Mucosa of descending colon (tissue), 3 donors: Measurements from ENCODE around the gene EIF5A. TPM values are rescaled to one million over a fixed set of nuclear protein-coding genes. Genes with fewer than 3 reads are reported as not detected.

Experiments
- ATAC-seq: fragments of 200-7000 bp; cut with Tn5 transposase; one replicate; pipeline ENCODE4 v1.9.1; 2020; ENCODE audit warnings: mild to moderate bottlenecking, moderate library complexity
- DNase-seq, 3 donors: peaks; one replicate each; pipeline ENCODE4 v3.0.0-alpha.2; 2020
- H3K36me3 ChIP-seq: fragments of 200-600 bp; one replicate; pipeline ENCODE4 v1.8.0; 2021; ENCODE audit warnings: low read depth, mild to moderate bottlenecking
- H3K4me1 ChIP-seq: fragments of 200-600 bp; one replicate; pipeline ENCODE4 v1.8.0; 2021; ENCODE audit warnings: low read depth, mild to moderate bottlenecking
- H3K4me3 ChIP-seq: fragments of 200-600 bp; one replicate; pipeline ENCODE4 v1.8.0; 2021; ENCODE audit warnings: mild to moderate bottlenecking
- H3K9me3 ChIP-seq: fragments of 200-600 bp; one replicate; pipeline ENCODE4 v1.8.0; 2021; ENCODE audit warnings: mild to moderate bottlenecking
- CTCF ChIP-seq: fragments of 200-600 bp; IDR thresholded peaks from one replicate; pipeline ENCODE4 v1.8.0; 2022; ENCODE audit warnings: antibody characterized with exemption, mild to moderate bottlenecking
- intact Hi-C, 2 donors: fragments of 100-400 bp; cut with DNase I in 1 of 2; cut with micrococcal nuclease in 1 of 2; formaldehyde crosslinking; loops; one replicate each; pipeline versions ENCODE4 v1.11.0 to v1.11.1; 2022; cut with DNase I, micrococcal nuclease
- total RNA-seq, 3 donors: library from RNA; stranded (reverse); fragmentation: NEBNext Ultra II Directional in 2 of 3; extraction: Animal tissue kit (Norgen Biotek cat#: 25700) in 2 of 3; gene quantifications; one replicate each; pipeline versions ENCODE4 v1.2.1 to v1.2.4, GENCODE V29; 2021 to 2023
- donor health status: DM: no; HTN: no; CAD: no; lungs with moderate emphysema.
- donor health status: DM: no; HTN: no; CAD: no.
- donor health status: DM: no; HTN: yes; CAD: no.

Gene EIF5A
- total RNA-seq, 3 donors from 2014 or later: 281 to 492 (median 313) TPM

- no peak for TF ChIP-seq CTCF
- peaks cover 21% of the 10 kb centered on the region for H3K4me1 ChIP-seq
- H3K4me3 ChIP-seq: peak overlapping the region; percentile 86
- DNase-seq: peak; percentile 80 to 93 (median 84)
- H3K36me3 ChIP-seq: peaks cover 14% of the 10 kb centered on the region
- intact Hi-C loops: no loop called here
- ATAC-seq: peak; percentile 52
- H3K9me3 ChIP-seq: no peaks in the 10 kb centered on the region
These were observed 1.4 kb downstream of the EIF5A start for GRCh38 chr17:7308625-7309433.

DNA sequence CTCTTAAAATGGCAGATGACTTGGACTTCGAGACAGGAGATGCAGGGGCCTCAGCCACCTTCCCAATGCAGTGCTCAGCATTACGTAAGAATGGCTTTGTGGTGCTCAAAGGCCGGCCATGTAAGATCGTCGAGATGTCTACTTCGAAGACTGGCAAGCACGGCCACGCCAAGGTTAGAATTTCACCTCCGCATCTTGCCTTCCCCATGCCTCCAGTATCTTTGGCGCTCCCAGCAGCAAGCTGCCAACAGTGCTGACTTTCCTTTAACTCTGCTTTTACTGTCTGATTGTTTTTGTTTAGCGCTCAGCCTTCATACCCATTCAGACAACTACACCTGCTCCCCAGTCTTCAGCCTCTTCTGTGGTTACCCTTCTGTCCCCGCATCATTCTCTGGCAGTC is 2.2 kb downstream of the EIF5A start:
- no peak overlapping the region for H3K4me3 ChIP-seq
- peaks cover 29% of the 10 kb centered on the region for H3K4me1 ChIP-seq
- DNase-seq (no peak), ATAC-seq (no peak)
- intact Hi-C loops: no loop called here
- peaks cover 14% of the 10 kb centered on the region for H3K36me3 ChIP-seq
- no peaks in the 10 kb centered on the region for H3K9me3 ChIP-seq
- no peak for TF ChIP-seq CTCF

- ATAC-seq (no peak), DNase-seq (no peak)
- Histone ChIP-seq H3K4me1 (peaks cover 29% of the 10 kb centered on the region), H3K4me3 (no peak overlapping the region), H3K9me3 (no peaks in the 10 kb centered on the region), H3K36me3 (peaks cover 14% of the 10 kb centered on the region)
- intact Hi-C loops: no loop called here
- TF ChIP-seq CTCF: no peak
These were observed 3.8 kb downstream of the EIF5A start for GRCh38 chr17:7311110-7311705.

GRCh38 chr17:7312432-7313087 is 5.1 kb downstream of the EIF5A start:
- intact Hi-C loops: no loop called here
- H3K36me3 ChIP-seq: peaks cover 8% of the 10 kb centered on the region
- H3K9me3 ChIP-seq: no peaks in the 10 kb centered on the region
- H3K4me3 ChIP-seq: no peak overlapping the region
- no peak for ATAC-seq
- no peak for TF ChIP-seq CTCF
- peaks cover 29% of the 10 kb centered on the region for H3K4me1 ChIP-seq
- peak in 1 of 3 donors; percentile 44 for DNase-seq

DNA sequence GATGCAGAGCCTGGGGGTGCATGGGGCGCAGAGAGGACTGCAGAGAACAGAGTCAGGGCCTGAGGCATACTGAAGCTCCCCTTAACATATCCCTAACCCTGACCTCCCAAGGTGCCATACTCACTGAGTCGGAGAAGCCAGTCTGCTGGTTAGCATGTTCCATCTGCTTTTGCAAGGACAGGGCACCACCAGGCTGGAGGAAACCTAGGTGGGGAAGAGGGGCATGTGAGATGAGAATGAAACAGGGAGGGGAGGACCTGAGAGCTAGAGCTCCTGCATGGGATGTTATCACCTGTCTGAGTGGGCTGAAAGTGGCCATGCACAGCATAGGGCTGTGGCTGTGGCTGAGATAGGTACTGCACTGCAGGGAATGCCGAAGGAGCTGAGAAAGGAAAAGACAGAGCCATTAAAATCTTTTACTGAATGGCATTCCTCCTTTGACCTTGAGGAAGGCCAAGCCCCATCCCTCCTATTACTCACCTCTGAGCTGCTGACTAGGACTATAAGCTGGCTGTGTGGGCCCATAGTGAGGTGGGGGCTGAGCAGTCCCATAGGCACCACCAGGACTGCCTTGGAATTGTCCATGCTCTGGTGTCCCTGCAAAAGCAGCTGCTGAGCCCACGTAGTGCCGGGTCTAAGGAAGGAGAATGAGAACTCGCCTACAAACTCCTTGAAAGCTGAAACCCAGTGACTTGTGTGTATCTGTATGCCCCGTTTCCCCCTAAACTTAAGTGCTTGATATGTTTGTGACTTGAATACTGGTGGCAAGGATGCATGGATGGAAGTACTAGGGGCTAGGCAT is 5.9 kb downstream of the EIF5A start:
- no peaks in the 10 kb centered on the region for H3K9me3 ChIP-seq
- DNase-seq: no peak
- peaks cover 8% of the 10 kb centered on the region for H3K36me3 ChIP-seq
- no peak for TF ChIP-seq CTCF
- ATAC-seq: no peak
- intact Hi-C loops: no loop called here
- H3K4me1 ChIP-seq: peaks cover 29% of the 10 kb centered on the region
- H3K4me3 ChIP-seq: no peak overlapping the region
